ENCODE data around the gene MEG3.

DNA sequence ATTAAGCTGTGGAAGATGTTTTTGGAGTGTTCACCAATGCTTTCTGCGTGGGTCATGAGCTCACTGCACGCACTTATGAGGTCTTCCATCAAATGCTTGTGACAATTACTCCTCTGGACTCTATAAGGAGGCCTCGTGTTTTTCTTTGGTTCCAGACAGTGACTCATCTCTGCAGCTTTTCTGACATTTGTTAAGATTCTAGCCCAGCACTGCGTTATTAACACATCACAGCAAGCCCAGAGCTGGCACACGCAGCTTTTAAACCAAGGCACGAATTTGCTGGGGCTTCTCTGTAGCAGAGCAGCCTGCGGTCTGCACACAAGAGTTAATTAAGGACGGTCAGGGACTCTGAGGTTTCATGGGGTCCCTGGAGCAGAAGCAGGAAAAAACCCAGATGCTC, 16.9 kb downstream of the MEG3 start:
- TF ChIP-seq, protein P1, sequence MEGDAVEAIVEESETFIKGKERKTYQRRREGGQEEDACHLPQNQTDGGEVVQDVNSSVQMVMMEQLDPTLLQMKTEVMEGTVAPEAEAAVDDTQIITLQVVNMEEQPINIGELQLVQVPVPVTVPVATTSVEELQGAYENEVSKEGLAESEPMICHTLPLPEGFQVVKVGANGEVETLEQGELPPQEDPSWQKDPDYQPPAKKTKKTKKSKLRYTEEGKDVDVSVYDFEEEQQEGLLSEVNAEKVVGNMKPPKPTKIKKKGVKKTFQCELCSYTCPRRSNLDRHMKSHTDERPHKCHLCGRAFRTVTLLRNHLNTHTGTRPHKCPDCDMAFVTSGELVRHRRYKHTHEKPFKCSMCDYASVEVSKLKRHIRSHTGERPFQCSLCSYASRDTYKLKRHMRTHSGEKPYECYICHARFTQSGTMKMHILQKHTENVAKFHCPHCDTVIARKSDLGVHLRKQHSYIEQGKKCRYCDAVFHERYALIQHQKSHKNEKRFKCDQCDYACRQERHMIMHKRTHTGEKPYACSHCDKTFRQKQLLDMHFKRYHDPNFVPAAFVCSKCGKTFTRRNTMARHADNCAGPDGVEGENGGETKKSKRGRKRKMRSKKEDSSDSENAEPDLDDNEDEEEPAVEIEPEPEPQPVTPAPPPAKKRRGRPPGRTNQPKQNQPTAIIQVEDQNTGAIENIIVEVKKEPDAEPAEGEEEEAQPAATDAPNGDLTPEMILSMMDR (IDR thresholded peaks at IDR 0.05; ENCODE audit: low read depth, low read length, poor library complexity, severe bottlenecking): no peak
- TF ChIP-seq EZH2phosphoT487 (IDR thresholded peaks at IDR 0.05; ENCODE audit: borderline replicate concordance, low read length): no peak

Measured in DOHH2 (cell line).